ENCODE data around the gene TMEM154. TPM values are rescaled to one million over a fixed set of nuclear protein-coding genes. Genes with fewer than 3 reads are reported as not detected.

TMEM154 gene
- total and polyA plus RNA-seq, 10 of the 15 experiments (the other 5 are each of a cell fraction or from before 2014, with no cell fraction given): 5.1 to 41.4 (median 18.2) TPM

- 68% methylated on average over 4 of the region's 4 CpGs for WGBS (ENCODE audit: insufficient coverage, insufficient replicate concordance, low lambda C conversion rate, missing lambda C conversion rate)
- Histone ChIP-seq H4K20me1 (ENCODE audit: control insufficient read depth, insufficient read depth) (no peaks in the 10 kb centered on the region), H3K9me3 (replicated peaks; ENCODE audit: control insufficient read depth, insufficient read depth, low read length) (no peaks in the 10 kb centered on the region), H3K79me2 (ENCODE audit: control insufficient read depth, insufficient read depth, low read length) (no peaks in the 10 kb centered on the region), H3K4me2 (ENCODE audit: control insufficient read depth, insufficient read depth) (no peak overlapping the region), H3K4me1 (ENCODE audit: control insufficient read depth, insufficient read depth, low read length) (no peaks in the 10 kb centered on the region), H3K27ac (ENCODE audit: control insufficient read depth, insufficient read depth) (no peak overlapping the region), H2AFZ (ENCODE audit: control insufficient read depth, low read depth, low read length) (no peak overlapping the region), H3K36me3 (ENCODE audit: control insufficient read depth in 2 of 2, insufficient read depth in 2 of 2, low read length in 1 of 2) (no peaks in the 10 kb centered on the region), H3K27me3 (replicated peaks in 1 of 2; ENCODE audit: control insufficient read depth in 2 of 2, insufficient read depth in 2 of 2, low read length in 1 of 2) (no peaks in the 10 kb centered on the region; a peak in 1 of 4 replicates), H3K9ac (ENCODE audit: control insufficient read depth, insufficient read depth, low read length) (no peak overlapping the region), H3K4me3 (no peak overlapping the region)
- BruUV-seq (replicated peaks): no TSS peak
- no peak for ATAC-seq
- POLR2A ChIA-PET: no interaction called here
- no peak for DNase-seq (ENCODE audit: low read depth, low spot score)
- CTCF ChIA-PET: interaction anchor here (0.6 to 0.9 kb wide), 2 partner anchors 108 to 118 kb away, joined by 3 to 4 read pairs; no protein-coding TSS in a partner anchor
- RAD21 ChIA-PET (ENCODE audit: unreplicated experiment): no interaction called here
- SMC1A ChIA-PET (ENCODE audit: uncharacterized antibody, unreplicated experiment): interaction anchor here (0.7 to 1.9 kb wide), 3 partner anchors 10 to 64 kb away, joined by 3 to 5 read pairs (median 4); no protein-coding TSS in a partner anchor
- TF ChIP-seq SPI1 (IDR thresholded peaks at IDR 0.05; ENCODE audit: borderline replicate concordance, insufficient read depth, low read depth, low read length) (no peak), NKRF (conservative IDR thresholded peaks at IDR 0.05) (no peak), EP300 (IDR thresholded peaks at IDR 0.05; ENCODE audit: borderline replicate concordance in 1 of 2, control insufficient read depth in 1 of 2, low read depth in 2 of 2, low read length in 2 of 2) (no peak), BMI1 (IDR thresholded peaks at IDR 0.05; ENCODE audit: borderline replicate concordance) (no peak), BCL11A (IDR thresholded peaks at IDR 0.05; ENCODE audit: low read depth, low read length) (no peak), RB1 (IDR thresholded peaks at IDR 0.05; ENCODE audit: borderline replicate concordance) (no peak), NFXL1 (IDR thresholded peaks at IDR 0.05; ENCODE audit: borderline replicate concordance) (no peak), RELB (IDR thresholded peaks at IDR 0.05; ENCODE audit: low read depth) (no peak), NR2F1 (conservative IDR thresholded peaks at IDR 0.05) (no peak), PAX5 (IDR thresholded peaks at IDR 0.05; ENCODE audit: borderline replicate concordance, low read depth, low read length) (no peak)
- in situ Hi-C loops (cut with MboI) (no loop called here), intact Hi-C loops (cut with micrococcal nuclease; ENCODE audit: unreplicated experiment) (no loop called here)
- FAIRE-seq: no peak
These were observed 60.8 kb downstream of the TMEM154 start for GRCh38 chr4:152618971-152619370.
